NCI-H187 treated with DMSO at 0.1 percent for 48 hours (cell line): ENCODE measurements around the gene DBH.
A peak's percentile ranks its signal among the peaks of the same experiment; 100 is the strongest.

Experiments used
- DNase-seq: peaks from one replicate; lab custom pipeline; 2025; lab: John Stamatoyannopoulos, UW

DBH gene

DNA sequence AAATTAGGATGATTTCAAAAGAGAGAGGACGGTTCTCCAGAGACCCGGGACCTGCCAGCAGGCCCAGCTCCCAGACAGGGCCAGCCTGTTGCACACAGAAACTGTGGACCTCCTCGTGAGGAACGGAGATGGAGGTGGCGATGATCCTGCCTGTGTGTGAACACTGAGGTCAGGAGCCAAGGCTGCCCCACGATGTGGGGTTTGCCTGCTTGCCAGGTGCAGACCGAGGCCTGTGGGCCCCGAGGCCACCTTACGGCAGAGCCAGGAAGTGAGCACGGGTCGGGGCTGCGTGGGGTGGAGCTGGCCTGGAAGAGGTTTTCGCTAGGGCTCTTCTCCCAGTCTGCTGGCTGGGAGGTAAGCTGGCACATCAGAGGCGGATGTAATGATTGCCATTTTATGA lies 31.3 kb upstream of the DBH start:
- DNase-seq = no peak

DNA sequence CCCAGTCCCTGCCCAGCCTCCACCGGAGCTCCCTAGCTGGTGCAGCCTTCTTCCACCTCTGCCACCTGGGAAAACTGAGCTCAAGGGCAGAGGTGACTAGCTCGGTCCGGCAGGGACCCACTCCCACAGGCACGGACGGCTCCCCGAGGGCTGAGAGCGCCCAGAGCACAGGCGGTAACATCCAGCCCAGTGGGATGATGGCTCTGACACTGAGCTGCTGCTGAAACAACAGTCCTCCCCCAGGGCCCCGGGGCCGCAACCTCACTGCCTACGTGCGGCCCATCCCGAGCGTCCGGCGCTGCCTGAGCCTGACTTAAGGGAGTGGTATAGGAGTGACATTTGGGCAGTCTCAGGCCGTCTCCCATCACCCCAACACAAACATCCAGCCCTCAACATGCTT lies 30.7 kb upstream of the DBH start:
- no peak for DNase-seq

DNA sequence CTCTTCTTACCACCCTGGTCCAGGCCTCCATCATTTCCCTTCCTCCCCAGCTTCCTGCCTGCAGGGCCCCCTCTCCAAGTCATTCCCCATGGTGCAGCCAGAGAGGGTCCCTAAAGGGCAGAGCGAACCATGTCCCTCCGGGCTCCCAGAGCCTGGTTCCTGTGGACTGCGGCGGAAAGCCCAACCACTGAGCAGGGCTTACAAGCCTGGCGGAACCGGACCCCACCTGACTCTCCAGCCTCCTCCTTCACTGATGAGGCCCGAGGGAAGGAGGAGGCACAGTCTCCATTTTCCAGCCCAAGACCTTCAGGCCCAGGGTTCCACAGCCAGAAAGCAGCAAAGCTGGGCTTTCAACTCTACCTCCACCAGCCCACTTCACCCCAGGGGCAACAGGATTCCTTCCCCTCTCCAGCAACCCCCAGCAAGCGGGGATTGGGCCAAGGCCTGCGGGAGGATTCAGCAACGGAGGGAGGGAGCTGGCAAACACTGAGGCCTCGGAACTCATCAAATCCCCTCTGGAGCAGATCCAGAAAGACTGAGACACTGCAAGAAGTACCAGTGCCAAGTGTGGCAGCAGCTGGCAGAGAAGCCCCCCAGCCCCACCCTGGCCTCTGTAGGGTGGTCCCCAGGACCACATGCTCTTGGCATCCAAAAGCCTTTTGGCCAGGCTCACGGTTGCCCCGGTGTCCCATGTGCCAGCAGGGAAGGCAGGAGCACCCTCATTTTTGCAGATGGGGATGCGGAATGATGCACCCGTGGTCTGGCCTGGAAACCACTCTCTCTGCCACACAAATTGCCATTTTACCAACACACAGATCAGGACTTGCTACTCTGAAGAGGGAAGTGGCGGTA lies 30.1 kb upstream of the DBH start:
- DNase-seq = no peak

DNA sequence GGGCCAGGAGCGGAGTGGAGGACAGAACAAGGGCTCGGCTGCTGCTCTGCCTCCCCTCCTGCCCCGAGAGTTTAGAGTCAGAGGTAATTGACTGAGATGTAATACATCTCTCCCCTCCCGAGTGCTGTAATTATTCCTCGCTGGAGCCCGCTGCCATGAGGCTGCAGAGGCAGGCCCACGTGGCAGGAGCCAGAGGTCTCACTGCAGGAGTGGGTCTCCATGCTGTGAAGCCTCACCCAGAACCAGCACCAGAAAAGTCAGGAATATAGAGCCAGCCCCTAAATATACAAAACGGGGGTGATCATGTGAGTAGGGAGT lies 29.5 kb upstream of the DBH start:
- DNase-seq = no peak

DNA sequence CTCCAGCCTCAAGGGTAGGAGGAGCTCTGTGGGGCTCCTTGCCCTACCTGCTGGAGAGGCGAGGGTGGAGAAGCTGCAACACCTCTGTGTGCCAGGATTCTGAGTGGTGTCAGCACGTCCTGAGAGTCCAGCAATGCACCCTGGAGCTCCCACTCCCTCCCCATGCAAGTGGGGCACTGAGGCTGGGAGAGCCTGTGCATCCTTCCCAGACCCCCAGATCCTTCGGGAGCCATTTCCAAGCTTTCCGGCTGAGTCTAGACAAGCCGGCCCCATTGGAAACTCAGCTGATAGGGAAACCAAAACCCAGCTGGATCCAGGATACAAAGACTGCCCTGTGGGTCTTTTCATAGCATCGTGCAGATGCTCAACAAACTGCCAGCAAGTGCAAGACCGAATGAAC lies 28.8 kb upstream of the DBH start:
- DNase-seq = no peak

DNA sequence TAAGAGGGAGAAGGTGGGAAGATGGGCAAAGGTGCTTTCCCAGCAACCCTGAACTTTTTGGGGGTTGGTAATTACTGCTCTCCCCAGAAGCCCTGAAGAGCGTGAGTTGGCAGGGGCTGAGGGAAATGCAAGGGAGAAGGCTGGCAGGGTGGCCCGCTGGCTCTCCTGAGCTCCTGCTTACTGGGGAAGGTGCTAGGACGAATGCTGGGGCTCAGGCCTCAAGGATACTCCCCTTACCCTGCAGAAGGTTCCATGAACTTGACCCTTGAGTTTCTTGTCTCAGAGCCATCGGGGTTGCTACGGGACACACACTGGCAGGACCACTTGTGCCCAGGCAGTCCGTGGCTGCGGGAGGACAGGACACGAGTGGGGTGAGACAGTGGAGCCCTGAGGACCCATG lies 28.2 kb upstream of the DBH start:
- no peak for DNase-seq

DNA sequence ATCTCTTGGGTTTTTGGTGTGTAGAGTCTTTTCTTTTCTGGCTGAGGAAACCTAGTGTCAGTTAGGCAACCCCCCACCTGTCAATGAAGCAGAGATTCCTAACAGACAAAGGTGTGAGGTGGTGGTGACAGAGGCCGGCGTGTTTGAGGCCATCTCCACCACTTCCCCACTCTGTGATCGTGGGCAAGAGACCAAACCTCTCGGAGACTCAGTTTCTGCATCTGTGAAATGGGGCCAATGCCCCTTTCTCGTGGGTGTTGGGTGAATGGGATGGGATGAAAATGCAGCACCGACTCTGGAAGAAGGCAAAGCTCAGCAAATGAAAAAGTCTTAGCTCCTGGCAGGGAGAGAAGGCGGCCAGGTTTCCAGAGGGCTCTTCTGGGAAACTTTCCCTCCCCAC lies 27.8 kb upstream of the DBH start:
- DNase-seq = no peak

DNA sequence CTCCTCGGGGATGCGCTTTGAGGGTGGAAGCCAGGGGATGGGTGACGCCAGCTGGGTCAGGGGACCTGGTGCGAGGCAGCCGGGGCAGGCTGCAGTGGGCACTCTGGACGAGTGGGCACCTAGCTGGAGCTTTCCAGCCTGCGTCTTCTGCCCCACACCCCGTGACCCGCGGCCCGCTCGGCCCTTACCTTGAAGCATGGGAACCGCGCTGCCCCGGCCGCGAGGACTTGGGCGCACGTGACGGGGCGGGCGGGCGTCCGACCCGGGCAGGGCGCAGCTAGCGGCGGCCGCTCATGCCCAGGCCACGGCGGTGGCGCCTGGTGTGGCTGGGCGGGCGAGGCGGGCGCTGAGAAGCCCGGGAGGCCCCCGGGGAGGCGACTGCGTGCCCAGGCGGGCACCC lies 27.3 kb upstream of the DBH start:
- DNase-seq = no peak

DNA sequence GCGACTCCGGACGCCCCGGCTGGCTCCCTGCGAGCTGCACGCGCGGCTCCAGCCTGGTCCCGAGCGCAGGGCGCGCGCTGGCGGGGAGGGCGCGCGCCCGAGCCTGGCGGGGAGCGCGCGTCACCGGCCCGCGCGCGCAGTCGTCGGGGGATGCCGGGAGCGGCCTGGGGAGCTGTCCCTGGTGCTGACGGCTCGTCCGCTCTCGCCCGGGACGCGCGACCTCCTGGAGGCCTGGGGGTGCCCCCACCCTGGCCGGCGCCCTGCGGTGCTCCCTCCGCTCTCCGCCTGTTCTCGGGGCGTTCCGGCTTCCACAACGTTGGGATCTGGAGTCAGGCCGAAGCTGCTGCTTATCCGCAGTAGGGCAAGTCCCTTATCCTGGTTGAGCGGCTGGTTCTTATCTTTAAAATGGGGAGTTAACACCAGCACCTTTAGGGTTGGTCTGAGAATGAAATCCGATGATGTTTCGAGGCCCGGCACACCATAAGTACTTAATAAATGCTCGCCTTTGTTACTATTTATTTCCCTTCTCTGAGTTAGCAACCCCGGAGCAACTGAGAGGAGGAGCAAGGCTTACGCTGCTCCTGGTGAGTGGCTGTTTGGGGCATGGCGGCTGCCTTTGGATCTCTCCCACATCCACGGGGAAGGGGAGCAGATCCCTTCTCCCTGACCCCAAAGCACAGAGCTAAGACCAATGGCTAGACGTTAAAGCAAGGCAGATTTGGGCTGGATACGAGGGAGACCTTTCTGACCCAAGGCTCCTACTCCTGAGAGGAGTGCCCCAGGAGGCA lies 26.7 kb upstream of the DBH start, which contains the start of gene FAM163B:
TSS of gene FAM163B (minus strand) at position 79 of the 788 bp plus-strand sequence. CDS start 29,166 bp downstream, outside the sequence.
- DNase-seq = no peak

DNA sequence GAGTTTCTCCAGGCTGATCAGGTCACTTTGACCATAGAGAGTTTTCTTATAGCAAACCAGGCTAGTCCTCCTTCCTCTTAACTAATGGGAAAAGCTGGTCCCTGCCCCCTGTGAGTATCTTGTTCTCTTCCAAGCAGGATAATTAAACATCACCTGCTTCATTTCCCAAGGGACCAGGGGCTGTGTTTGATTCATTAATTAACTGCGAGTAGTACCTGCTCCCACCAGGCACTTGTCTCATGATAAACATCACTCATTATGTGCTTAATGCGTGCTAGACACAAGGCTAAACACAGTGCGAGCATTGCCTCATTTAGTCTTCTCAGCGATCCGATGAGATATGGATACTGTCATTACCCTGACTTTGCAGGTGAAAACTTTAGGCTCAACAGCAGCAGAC lies 25.3 kb upstream of the DBH start:
- peak; percentile 5 for DNase-seq

DNA sequence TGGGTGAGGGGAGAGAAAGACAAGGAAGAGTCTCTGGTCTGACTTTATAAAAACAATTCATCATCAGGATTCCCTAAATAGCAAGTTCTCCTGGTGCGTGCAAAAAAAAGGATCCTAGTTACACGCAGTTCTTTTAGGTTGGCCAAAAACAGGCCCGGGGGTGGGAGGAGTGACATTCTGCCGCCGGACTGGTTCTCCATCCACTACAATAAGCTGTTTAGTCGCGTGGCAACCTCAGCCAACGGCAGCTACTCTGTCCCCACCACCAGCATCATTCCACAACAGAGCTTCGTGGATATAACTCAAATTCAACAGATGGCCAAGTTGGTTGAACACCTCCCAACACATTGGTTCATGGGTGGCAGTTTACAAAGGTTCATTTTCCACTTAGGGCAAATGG lies 24.1 kb upstream of the DBH start:
- no peak for DNase-seq

DNA sequence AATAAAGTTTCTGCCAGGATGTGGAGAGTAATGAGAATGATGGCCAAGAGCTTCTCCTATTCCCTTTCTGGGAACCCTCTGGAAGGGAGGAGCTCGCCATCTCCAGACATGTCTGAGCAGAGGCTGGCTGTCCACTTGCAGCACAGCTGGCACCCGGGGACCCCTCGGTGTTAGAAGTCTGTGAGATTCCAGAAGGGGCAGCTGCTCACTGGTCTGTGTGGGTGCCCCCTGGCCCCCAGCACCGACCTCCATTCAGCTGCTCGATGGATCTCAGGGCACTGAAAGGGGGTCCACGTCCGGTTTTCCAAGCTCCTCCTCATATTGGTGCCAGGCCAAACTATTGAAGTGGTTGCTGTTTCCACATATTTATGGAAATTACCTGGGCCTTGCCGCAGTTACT lies 23.3 kb upstream of the DBH start:
- DNase-seq = no peak

DNA sequence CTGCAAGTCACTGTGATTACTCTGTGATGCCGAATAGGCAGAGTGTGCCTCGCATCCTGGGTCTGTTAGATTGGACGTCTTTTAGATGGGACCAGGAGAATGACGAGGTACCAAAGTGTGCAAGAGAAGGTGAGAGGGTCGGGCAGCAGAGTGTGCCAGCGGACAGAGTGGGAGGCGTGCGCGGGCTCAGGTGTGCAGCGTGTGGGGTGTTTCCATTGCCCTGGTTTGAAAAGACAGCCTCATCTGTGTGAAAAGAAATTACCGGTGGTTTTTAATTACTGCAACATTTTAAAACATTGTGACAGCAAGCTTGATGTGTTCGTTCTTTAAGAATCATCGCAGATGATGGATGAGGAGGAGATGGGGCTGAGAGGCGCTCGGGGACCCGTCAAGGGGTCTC lies 22.7 kb upstream of the DBH start:
- no peak for DNase-seq

DNA sequence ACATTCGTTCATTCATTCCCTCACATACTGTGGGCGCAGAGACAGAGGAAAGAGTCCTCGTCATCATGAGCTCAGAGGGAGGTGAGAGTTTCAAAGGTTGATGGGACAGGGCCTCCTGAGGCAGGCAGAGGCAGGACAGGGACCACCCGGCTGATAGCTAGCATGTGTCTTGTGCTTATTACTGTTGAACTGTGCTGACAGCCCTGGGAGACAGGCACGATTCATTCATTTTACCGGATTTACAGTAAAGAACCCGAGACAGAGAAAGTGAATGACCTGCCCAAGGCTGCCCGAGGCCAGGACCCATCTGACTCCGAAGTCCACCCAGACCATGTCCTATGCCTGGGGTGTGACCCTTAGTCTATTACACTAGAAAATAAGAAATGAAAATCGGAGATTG lies 22.1 kb upstream of the DBH start:
- no peak for DNase-seq

DNA sequence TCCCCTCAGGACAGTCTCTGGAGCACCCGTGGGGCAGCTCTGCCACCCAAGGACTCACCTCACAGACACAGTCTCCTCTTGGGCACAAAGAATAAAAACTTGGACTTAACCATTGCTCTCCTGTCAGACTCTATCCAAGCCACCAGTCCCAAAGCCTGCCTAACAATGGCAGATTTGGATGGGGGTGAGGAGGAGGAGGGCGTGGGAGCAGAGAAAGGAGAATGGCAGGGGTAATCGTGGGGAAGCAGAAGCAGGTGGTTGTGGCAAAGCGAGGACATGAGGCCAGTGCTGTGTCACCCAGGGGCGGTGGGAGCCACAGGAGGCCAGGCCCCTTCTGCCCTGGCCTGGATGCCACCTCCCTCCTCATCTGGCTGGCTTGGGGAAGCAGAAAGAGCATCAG lies 21.5 kb upstream of the DBH start:
- DNase-seq = no peak

DNA sequence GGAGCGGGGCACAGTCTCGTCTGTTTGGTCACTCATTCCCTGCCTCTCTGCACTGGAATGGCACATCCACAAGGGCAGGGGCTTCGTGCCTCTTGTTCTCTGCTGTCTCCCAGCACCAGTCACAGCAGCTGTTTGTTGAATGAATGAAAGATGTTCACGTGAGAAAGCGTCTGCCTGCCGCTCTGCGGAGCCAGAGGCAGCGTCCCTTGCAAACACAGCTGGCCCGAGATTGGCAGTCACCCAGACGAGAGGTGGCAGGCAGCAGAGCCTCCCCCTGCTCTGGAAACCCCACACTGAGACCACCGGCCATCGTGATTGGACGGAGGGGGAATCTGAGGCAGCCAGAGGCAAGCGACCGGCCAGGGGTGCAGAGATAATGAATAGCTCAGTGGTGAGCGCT lies 21.0 kb upstream of the DBH start:
- no peak for DNase-seq

DNA sequence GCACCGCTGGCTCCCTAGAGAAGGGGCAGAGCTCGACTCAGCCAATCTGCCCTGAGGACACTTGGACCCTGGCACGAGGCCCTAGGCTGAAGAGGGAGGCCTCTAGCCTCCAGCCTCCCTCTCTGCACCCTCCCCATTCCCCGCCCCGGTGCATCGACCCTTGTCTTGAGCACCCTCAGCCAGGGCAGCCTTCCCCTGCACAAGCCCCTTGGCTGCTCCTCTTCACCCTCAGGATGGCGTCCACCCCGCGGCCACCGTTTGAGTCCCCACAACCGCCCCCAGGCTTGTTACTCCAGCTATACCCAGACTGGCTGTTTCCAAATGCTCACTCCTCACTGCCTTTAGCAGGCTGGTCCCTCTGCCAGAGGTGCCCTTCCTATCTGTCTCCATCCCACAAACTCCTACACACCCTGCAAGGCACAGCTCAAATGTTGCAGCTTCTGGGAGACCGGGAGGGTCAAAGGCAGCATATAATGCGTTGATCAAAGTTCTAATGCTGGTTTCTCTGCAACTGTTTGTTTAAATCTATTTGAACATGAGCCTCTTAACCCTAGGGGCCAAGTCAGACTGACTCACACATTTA lies 20.5 kb upstream of the DBH start:
- DNase-seq = no peak

DNA sequence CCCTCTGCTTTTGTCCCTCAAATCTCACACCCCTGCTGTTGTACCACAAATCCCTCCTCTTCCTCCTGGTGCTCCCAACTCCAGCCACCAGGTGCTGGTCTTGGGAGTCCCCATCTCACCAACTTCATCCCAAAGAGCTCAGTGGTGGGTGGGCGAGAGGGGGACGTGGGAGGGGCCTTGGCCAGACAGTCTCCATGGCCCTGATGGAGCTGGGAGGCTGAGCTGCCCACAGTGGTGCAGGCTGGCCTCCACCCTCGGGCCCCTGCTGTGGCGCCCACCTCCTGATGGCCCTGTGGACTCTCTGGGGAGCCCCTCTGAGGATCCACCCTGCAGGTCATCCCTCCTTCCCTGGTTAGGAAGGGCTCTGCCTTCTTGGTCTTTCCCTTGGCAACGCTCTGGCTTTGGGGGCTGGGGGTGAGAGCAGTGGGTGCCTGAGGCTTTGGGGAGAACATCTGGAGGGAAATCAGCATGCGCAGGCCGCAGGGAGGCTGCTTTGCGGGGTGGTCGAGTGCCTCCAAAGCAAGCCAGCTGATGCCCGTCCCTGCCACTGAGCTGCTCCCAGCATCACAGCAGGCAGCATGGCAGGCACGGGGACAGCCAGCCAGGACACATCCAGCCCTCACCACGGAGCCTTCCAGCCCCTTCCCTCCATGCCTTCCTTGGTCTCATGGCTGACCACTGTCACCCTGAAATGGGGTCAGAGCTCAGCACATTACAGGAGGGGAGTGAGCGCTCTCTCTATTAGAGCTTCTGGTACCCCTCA lies 19.3 kb upstream of the DBH start:
- no peak for DNase-seq

DNA sequence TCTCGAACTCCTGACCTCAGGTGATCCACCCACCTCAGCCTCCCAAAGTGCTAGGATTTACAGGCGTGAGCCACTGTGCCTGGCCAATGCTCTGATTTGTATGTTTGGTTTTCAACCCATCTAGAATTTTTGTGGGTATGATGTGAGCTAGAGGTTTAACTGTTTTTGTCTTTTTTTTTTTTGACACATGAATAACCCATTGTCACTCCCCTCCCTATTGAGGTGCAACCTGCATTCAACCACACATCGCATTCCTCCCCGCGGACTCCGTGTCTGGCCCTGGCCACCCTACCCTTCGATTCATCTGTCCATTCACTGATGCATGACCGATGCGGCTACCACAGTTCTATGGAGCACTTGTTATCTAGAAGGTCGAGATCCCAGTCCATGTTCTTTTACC lies 17.4 kb upstream of the DBH start:
- DNase-seq = no peak

DNA sequence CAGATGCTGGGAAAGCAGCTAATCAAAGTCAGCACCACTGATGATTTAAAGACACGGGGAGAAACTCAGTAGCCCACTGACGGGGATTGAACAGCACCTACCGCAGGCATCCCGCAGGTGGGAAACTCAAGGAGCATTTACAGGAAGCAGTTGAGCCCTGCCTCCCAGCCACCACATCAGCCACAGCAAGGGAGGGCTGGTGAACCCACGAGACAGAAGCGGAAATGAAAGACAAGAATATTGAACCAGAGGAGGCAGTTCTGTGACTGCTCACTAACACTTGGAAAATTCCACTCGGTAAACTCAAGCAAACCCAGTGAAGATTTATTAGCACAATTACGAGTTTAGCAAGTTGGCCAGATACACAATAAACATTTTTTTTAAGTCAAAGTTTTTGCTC lies 16.4 kb upstream of the DBH start:
- no peak for DNase-seq

DNA sequence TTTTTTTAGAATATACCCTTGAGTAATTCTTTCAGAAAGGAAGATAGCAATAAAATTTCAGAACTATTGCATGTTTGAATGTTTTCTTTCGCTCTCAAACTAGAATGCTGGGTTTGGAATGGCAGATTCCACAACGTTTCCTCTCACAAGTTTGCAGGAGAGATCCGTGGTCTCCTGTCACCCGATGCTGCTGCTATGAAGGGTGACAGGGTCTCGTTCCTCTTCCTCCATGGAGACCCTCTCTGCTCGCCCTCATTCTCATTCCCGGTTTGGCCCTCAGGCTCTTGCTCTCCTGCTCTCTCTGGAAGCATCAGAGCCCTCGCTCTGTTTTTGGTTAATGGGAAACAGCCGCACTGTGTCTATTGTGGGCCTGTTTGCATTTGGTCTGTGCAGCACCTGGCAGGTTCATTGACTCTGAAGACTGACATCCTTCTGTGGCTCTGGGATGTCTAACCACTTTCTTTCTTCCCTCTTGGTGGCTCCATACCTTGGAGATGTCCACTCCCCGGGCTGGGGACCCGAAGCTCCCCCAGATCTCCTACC lies 14.4 kb upstream of the DBH start:
- no peak for DNase-seq

DNA sequence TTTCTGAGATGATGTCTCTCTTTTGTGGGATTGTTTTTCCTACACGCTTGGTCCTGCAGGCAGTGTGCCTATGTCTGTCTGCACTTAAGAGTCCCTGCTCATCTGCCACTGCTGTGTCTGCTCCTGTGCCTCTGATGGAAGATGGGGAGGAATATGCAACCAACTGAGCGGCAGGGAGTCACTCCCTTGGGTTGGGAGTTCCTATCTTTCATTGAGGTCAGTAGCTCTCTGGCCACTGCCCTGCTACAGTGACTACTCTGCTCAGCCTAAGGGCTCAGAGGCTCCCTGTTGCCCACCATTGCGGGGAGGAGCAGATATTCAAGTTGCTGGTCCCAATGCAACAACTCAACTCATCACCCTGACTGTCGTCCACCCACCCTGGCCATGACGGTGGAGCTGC lies 13.6 kb upstream of the DBH start:
- no peak for DNase-seq
